Liver (tissue), 9 donors: ENCODE data around the gene ABHD12. TPM values are rescaled to one million over a fixed set of nuclear protein-coding genes. Genes with fewer than 3 reads are reported as not detected.

Experiments
- DNase-seq: peaks from one replicate; pipeline ENCODE4 v3.0.0-alpha.2; 2017; ENCODE audit warnings: low spot score
- H3K27ac ChIP-seq, 2 donors: one replicate each; pipeline ENCODE4 v1.7.0; 2013; ENCODE audit warnings: inconsistent platforms in 2 of 2, low read length in 2 of 2, control low read depth in 1 of 2, low read depth in 1 of 2, mild to moderate bottlenecking in 1 of 2
- H3K27me3 ChIP-seq, 4 donors: one replicate each; pipeline versions ENCODE4 v1.6.1 to v1.7.0; 2013; ENCODE audit warnings: low read length in 3 of 4, inconsistent platforms in 1 of 4, mild to moderate bottlenecking in 1 of 4, moderate library complexity in 1 of 4; ENCODE audit not compliant: control insufficient read depth in 4 of 4, insufficient read depth in 4 of 4
- H3K36me3 ChIP-seq, 4 donors: one replicate each; pipeline versions ENCODE4 v1.6.1 to v1.7.0; 2013; ENCODE audit warnings: low read length in 3 of 4, mild to moderate bottlenecking in 3 of 4, low read depth in 1 of 4, moderate library complexity in 1 of 4; ENCODE audit not compliant: control insufficient read depth in 4 of 4, insufficient read depth in 3 of 4
- H3K4me1 ChIP-seq, 4 donors: one replicate each; pipeline versions ENCODE4 v1.6.1 to v1.7.0; 2013; ENCODE audit warnings: low read length in 3 of 4, mild to moderate bottlenecking in 3 of 4, moderate library complexity in 1 of 4; ENCODE audit not compliant: control insufficient read depth in 4 of 4, insufficient read depth in 4 of 4
- H3K4me3 ChIP-seq, 3 donors: one replicate each; pipeline versions ENCODE4 v1.6.1 to v1.7.0; 2013; ENCODE audit warnings: low read length in 3 of 3, control low read depth in 1 of 3, low read depth in 1 of 3, mild to moderate bottlenecking in 1 of 3
- H3K9ac ChIP-seq, 2 donors: one replicate each; pipeline ENCODE4 v1.7.0; 2013; ENCODE audit warnings: low read length in 2 of 2, mild to moderate bottlenecking in 2 of 2, moderate library complexity in 2 of 2, control low read depth in 1 of 2, low read depth in 1 of 2
- H3K9me3 ChIP-seq, 4 donors: one replicate each; pipeline versions ENCODE4 v1.6.1 to v1.7.0; 2013; ENCODE audit warnings: low read length in 3 of 4; ENCODE audit not compliant: control insufficient read depth in 4 of 4
- EGR1 ChIP-seq, 2 donors: IDR thresholded peaks; 2 replicates each; pipeline ENCODE4 v1.6.1; 2016 to 2018; ENCODE audit warnings: antibody characterized with exemption in 2 of 2, low read depth in 2 of 2
- FOXA2 ChIP-seq: IDR thresholded peaks from 2 replicates; pipeline ENCODE4 v1.6.1; 2016; ENCODE audit warnings: antibody characterized with exemption
- GABPA ChIP-seq, 2 donors: IDR thresholded peaks in 1 of 2; conservative IDR thresholded peaks in 1 of 2; 2 replicates each; pipeline ENCODE4 v1.6.1; 2016; ENCODE audit warnings: antibody characterized with exemption in 2 of 2, mild to moderate bottlenecking in 1 of 2, moderate library complexity in 1 of 2
- HNF4A ChIP-seq, 2 donors: conservative IDR thresholded peaks; 2 replicates each; pipeline ENCODE4 v1.6.1; 2016; ENCODE audit warnings: antibody characterized with exemption in 2 of 2, mild to moderate bottlenecking in 2 of 2
- HNF4G ChIP-seq: IDR thresholded peaks from 2 replicates; pipeline ENCODE4 v1.6.1; 2016; ENCODE audit warnings: antibody characterized with exemption
- JUND ChIP-seq, 2 donors: IDR thresholded peaks; 2 replicates each; pipeline ENCODE4 v1.6.1; 2016; ENCODE audit warnings: antibody characterized with exemption in 2 of 2
- NR2F2 ChIP-seq: IDR thresholded peaks from 2 replicates; pipeline ENCODE4 v1.6.1; 2016; ENCODE audit warnings: antibody characterized with exemption
- RAD21 ChIP-seq, 2 donors: IDR thresholded peaks; 2 replicates each; pipeline ENCODE4 v1.6.1; 2016; ENCODE audit warnings: antibody characterized with exemption in 2 of 2, mild to moderate bottlenecking in 2 of 2
- RXRA ChIP-seq, 2 donors: IDR thresholded peaks; 2 replicates each; pipeline ENCODE4 v1.6.1; 2017 to 2018; ENCODE audit warnings: antibody characterized with exemption in 2 of 2, mild to moderate bottlenecking in 1 of 2
- SP1 ChIP-seq: IDR thresholded peaks from 2 replicates; pipeline ENCODE4 v1.6.1; 2018; ENCODE audit warnings: antibody characterized with exemption, mild to moderate bottlenecking
- TAF1 ChIP-seq: conservative IDR thresholded peaks from 2 replicates; pipeline ENCODE4 v1.6.1; 2016; ENCODE audit warnings: antibody characterized with exemption, mild to moderate bottlenecking
- YY1 ChIP-seq: IDR thresholded peaks from 2 replicates; pipeline ENCODE4 v1.6.1; 2016; ENCODE audit warnings: antibody characterized with exemption, mild to moderate bottlenecking
- WGBS: extraction: QIAGEN DNeasy Blood & Tissue Kit; methylation state at CpG from one replicate; pipeline ENCODE4 v1.1.7; 2013; 5-methylcytosine and 5-hydroxymethylcytosine counted together
- polyA plus RNA-seq, 2 donors: library from polyadenylated mRNA; stranded (reverse) in 1 of 2; unstranded in 1 of 2; fragments of 200-250 nt in 1 of 2; fragments of >200 nt in 1 of 2; fragmentation: Nextera tagmentation in 1 of 2; extraction: Ambion mirVana in 1 of 2; gene quantifications; one replicate each; pipeline versions ENCODE4 v1.2.1 to v1.2.3, GENCODE V29; 2013 to 2015
- total RNA-seq, 2 donors: library from RNA; depleted of rRNA; stranded (reverse); fragments of >200 nt; gene quantifications; one replicate each; pipeline ENCODE4 v1.2.3, GENCODE V29; 2014
- TF ChIP-seq, protein P1 (sequence below): IDR thresholded peaks from 2 replicates; pipeline ENCODE4 v1.6.1; 2016; ENCODE audit warnings: antibody characterized with exemption
- TF ChIP-seq, protein P2 (sequence below): IDR thresholded peaks from 2 replicates; pipeline ENCODE4 v1.6.1; 2016; ENCODE audit warnings: antibody characterized with exemption
- TF ChIP-seq, protein P3 (sequence below): IDR thresholded peaks from 2 replicates; pipeline ENCODE4 v1.6.1; 2016; ENCODE audit warnings: antibody characterized with exemption
- TF ChIP-seq, protein P4 (sequence below): fragments of 150-350 bp; IDR thresholded peaks from 2 replicates; pipeline ENCODE4 v1.5.1; 2017; ENCODE audit warnings: improper control_type of control experiment, low read depth, low read length; ENCODE audit not compliant: missing input control
- TF ChIP-seq, protein P5 (sequence below): IDR thresholded peaks from 2 replicates; pipeline ENCODE4 v1.6.1; 2016; ENCODE audit warnings: antibody characterized with exemption, mild to moderate bottlenecking
- donor health status: healthy.
- donor health status: healthy.
- donor health status: healthy.
- donor health status: healthy.
- donor health status: healthy.

The ABHD12 gene
- total and polyA plus RNA-seq, 4 donors: 11.1 to 15.4 (median 12.9) TPM

DNA sequence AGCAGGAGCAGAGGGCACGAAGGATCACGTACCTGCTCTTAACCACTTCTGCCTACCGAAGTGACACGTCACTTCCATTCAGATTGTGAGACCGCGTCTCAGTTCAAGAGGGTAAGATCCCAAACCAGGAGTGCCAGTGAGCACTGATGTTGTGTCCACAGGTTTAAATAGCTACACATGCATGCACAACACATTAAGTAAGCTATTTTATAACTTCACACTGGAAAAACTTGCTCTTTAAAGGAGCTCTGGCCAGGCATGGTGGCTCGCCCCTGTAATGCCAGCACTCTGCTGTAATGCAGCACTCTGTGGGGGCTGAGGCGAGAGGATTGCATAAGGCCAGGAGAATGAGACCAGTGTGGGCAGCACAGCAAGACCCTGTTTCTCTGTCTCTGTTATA, 21.1 kb downstream of the ABHD12 start:
- Histone ChIP-seq H3K4me1 (no peaks in the 10 kb centered on the region), H3K9ac (no peak overlapping the region), H3K27ac (no peak overlapping the region), H3K36me3 (no peaks in the 10 kb centered on the region), H3K4me3 (no peak overlapping the region), H3K27me3 (no peaks in the 10 kb centered on the region), H3K9me3 (no peaks in the 10 kb centered on the region)
- WGBS: 93% methylated on average over 8 of the region's 8 CpGs
- no peak for DNase-seq
- TF ChIP-seq RXRA (IDR thresholded peaks at IDR 0.05): no peak
- TF ChIP-seq, protein P1, sequence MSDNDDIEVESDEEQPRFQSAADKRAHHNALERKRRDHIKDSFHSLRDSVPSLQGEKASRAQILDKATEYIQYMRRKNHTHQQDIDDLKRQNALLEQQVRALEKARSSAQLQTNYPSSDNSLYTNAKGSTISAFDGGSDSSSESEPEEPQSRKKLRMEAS: no peak
- TF ChIP-seq GABPA (IDR thresholded peaks at IDR 0.05 in 1 of 2, conservative IDR thresholded peaks at IDR 0.05 in 1 of 2): no peak
- no peak for TF ChIP-seq HNF4G
- TF ChIP-seq HNF4A (conservative IDR thresholded peaks at IDR 0.05): no peak
- TF ChIP-seq EGR1 (IDR thresholded peaks at IDR 0.05; ENCODE audit: low read depth in 2 of 2): no peak
- TF ChIP-seq, protein P2, sequence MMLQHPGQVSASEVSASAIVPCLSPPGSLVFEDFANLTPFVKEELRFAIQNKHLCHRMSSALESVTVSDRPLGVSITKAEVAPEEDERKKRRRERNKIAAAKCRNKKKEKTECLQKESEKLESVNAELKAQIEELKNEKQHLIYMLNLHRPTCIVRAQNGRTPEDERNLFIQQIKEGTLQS: no peak
- no peak for TF ChIP-seq NR2F2
- no peak for TF ChIP-seq FOXA2
- TF ChIP-seq YY1: no peak
- TF ChIP-seq RAD21 (IDR thresholded peaks at IDR 0.05): no peak
- TF ChIP-seq SP1: no peak
- TF ChIP-seq, protein P3, sequence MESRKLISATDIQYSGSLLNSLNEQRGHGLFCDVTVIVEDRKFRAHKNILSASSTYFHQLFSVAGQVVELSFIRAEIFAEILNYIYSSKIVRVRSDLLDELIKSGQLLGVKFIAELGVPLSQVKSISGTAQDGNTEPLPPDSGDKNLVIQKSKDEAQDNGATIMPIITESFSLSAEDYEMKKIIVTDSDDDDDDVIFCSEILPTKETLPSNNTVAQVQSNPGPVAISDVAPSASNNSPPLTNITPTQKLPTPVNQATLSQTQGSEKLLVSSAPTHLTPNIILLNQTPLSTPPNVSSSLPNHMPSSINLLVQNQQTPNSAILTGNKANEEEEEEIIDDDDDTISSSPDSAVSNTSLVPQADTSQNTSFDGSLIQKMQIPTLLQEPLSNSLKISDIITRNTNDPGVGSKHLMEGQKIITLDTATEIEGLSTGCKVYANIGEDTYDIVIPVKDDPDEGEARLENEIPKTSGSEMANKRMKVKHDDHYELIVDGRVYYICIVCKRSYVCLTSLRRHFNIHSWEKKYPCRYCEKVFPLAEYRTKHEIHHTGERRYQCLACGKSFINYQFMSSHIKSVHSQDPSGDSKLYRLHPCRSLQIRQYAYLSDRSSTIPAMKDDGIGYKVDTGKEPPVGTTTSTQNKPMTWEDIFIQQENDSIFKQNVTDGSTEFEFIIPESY: no peak
- TF ChIP-seq, protein P4, sequence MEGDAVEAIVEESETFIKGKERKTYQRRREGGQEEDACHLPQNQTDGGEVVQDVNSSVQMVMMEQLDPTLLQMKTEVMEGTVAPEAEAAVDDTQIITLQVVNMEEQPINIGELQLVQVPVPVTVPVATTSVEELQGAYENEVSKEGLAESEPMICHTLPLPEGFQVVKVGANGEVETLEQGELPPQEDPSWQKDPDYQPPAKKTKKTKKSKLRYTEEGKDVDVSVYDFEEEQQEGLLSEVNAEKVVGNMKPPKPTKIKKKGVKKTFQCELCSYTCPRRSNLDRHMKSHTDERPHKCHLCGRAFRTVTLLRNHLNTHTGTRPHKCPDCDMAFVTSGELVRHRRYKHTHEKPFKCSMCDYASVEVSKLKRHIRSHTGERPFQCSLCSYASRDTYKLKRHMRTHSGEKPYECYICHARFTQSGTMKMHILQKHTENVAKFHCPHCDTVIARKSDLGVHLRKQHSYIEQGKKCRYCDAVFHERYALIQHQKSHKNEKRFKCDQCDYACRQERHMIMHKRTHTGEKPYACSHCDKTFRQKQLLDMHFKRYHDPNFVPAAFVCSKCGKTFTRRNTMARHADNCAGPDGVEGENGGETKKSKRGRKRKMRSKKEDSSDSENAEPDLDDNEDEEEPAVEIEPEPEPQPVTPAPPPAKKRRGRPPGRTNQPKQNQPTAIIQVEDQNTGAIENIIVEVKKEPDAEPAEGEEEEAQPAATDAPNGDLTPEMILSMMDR: no peak
- no peak for TF ChIP-seq JUND (IDR thresholded peaks at IDR 0.05)
- TF ChIP-seq TAF1: no peak

DNA sequence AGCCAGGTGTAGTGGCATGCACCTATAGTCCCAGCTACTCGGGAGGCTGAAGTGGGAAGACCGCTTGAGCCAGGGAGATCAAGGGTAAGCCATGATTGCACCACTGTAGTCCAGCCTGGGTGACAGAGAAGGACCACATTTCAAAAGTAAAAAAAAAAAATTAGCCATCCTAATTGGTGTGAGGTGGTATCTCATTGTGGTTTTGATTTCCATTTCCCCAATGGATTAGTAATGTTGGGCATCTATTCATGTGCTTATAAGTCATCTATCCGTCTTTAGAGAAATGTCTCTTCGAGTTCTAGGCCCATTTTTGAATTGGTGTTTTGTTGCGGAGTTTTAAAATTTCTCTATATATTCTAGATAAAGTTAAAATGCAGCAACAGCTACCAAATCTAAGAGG, 21.7 kb downstream of the ABHD12 start:
- no peaks in the 10 kb centered on the region for H3K4me1 ChIP-seq
- 99% methylated on average over 5 of the region's 5 CpGs for WGBS
- no peak overlapping the region for H3K4me3 ChIP-seq
- DNase-seq: no peak
- no peaks in the 10 kb centered on the region for H3K36me3 ChIP-seq
- TF ChIP-seq, protein P5, sequence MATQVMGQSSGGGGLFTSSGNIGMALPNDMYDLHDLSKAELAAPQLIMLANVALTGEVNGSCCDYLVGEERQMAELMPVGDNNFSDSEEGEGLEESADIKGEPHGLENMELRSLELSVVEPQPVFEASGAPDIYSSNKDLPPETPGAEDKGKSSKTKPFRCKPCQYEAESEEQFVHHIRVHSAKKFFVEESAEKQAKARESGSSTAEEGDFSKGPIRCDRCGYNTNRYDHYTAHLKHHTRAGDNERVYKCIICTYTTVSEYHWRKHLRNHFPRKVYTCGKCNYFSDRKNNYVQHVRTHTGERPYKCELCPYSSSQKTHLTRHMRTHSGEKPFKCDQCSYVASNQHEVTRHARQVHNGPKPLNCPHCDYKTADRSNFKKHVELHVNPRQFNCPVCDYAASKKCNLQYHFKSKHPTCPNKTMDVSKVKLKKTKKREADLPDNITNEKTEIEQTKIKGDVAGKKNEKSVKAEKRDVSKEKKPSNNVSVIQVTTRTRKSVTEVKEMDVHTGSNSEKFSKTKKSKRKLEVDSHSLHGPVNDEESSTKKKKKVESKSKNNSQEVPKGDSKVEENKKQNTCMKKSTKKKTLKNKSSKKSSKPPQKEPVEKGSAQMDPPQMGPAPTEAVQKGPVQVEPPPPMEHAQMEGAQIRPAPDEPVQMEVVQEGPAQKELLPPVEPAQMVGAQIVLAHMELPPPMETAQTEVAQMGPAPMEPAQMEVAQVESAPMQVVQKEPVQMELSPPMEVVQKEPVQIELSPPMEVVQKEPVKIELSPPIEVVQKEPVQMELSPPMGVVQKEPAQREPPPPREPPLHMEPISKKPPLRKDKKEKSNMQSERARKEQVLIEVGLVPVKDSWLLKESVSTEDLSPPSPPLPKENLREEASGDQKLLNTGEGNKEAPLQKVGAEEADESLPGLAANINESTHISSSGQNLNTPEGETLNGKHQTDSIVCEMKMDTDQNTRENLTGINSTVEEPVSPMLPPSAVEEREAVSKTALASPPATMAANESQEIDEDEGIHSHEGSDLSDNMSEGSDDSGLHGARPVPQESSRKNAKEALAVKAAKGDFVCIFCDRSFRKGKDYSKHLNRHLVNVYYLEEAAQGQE: no peak
- no peak for TF ChIP-seq HNF4A (conservative IDR thresholded peaks at IDR 0.05)
- no peak for TF ChIP-seq FOXA2
- no peak for TF ChIP-seq NR2F2
- TF ChIP-seq TAF1: no peak
- no peak for TF ChIP-seq YY1
- no peak for TF ChIP-seq EGR1 (IDR thresholded peaks at IDR 0.05; ENCODE audit: low read depth in 2 of 2)
- no peak for TF ChIP-seq RAD21 (IDR thresholded peaks at IDR 0.05)
- H3K9ac ChIP-seq: no peak overlapping the region
- H3K27ac ChIP-seq: no peak overlapping the region
- no peaks in the 10 kb centered on the region for H3K27me3 ChIP-seq
- H3K9me3 ChIP-seq: no peaks in the 10 kb centered on the region
